ENCODE data around the gene FANK1. TPM values are rescaled to one million over a fixed set of nuclear protein-coding genes. Genes with fewer than 3 reads are reported as not detected.

Gene FANK1
- total and polyA plus RNA-seq, 7 experiments from 2014 or later: 0.35 to 0.67 (median 0.37) TPM; not detected in 4

GRCh38 chr10:125871338-125871737 lies 25.0 kb upstream of the FANK1 start:
- Mint-ChIP-seq H3K27me3 (no peaks in the 10 kb centered on the region), H3K36me3 (peaks cover 0 to 28% (median 18%) of the 10 kb centered on the region in 5 donors), H3K4me1 (peaks cover 0 to 4% (median 0%) of the 10 kb centered on the region in 7 donors), H3K9me3 (peaks cover 0 to 12% (median 7%) of the 10 kb centered on the region in 11 donors), H3K4me3 (no peak overlapping the region), H3K27ac (no peak overlapping the region)
- H3K9me3 ChIP-seq (ENCODE audit: control insufficient read depth in 2 of 3, low read length in 3 of 3): peaks cover 0 to 7% (median 0%) of the 10 kb centered on the region in 3 experiments
- DNase-seq (no peak), ATAC-seq (no peak)
- ChIA-PET CTCF (interaction anchor here (0.5 to 1.4 kb wide), 2 partner anchors 10 to 636 kb away, joined by 3 read pairs; no protein-coding TSS in a partner anchor), POLR2A (no interaction called here)
- no peaks in the 10 kb centered on the region for H3K27me3 ChIP-seq (ENCODE audit: control insufficient read depth in 2 of 2, insufficient read depth in 2 of 2, low read length in 2 of 2)
- peaks cover 0 to 5% (median 0%) of the 10 kb centered on the region in 3 experiments for H3K36me3 ChIP-seq (ENCODE audit: control insufficient read depth in 2 of 3, insufficient read depth in 3 of 3, low read length in 3 of 3)
- intact Hi-C loops (cut with micrococcal nuclease): no loop called here
- H3K27ac ChIP-seq (ENCODE audit: low read depth, low read length): no peak overlapping the region
- H3K4me3 ChIP-seq (ENCODE audit: low read length): no peak overlapping the region
- no peaks in the 10 kb centered on the region for H3K4me1 ChIP-seq (ENCODE audit: control insufficient read depth in 2 of 2, insufficient read depth in 2 of 2, low read length in 2 of 2)

GRCh38 chr10:125878957-125879835 lies 17.2 kb upstream of the FANK1 start:
- ATAC-seq (no peak), DNase-seq (no peak)
- Mint-ChIP-seq H3K27me3 (no peaks in the 10 kb centered on the region), H3K27ac (no peak overlapping the region), H3K9me3 (peaks cover 0 to 16% (median 8%) of the 10 kb centered on the region in 11 donors), H3K4me3 (no peak overlapping the region), H3K36me3 (peaks cover 6 to 64% (median 50%) of the 10 kb centered on the region in 5 donors), H3K4me1 (peaks cover 0 to 4% (median 0%) of the 10 kb centered on the region in 7 donors)
- Histone ChIP-seq H3K4me1 (ENCODE audit: control insufficient read depth in 2 of 2, insufficient read depth in 2 of 2, low read length in 2 of 2) (no peaks in the 10 kb centered on the region), H3K27me3 (ENCODE audit: control insufficient read depth in 2 of 2, insufficient read depth in 2 of 2, low read length in 2 of 2) (no peaks in the 10 kb centered on the region), H3K9me3 (ENCODE audit: control insufficient read depth in 2 of 3, low read length in 3 of 3) (peaks cover 0 to 10% (median 0%) of the 10 kb centered on the region in 3 experiments), H3K27ac (ENCODE audit: low read depth, low read length) (no peak overlapping the region), H3K36me3 (ENCODE audit: control insufficient read depth in 2 of 3, insufficient read depth in 3 of 3, low read length in 3 of 3) (no peaks in the 10 kb centered on the region), H3K4me3 (ENCODE audit: low read length) (no peak overlapping the region)
- intact Hi-C loops (cut with micrococcal nuclease): no loop called here
- ChIA-PET CTCF (no interaction called here), POLR2A (no interaction called here)

- Mint-ChIP-seq H3K9me3 (peaks cover 0 to 13% (median 6%) of the 10 kb centered on the region in 11 donors), H3K36me3 (peaks cover 6 to 51% (median 38%) of the 10 kb centered on the region in 5 donors), H3K4me1 (peaks cover 0 to 4% (median 0%) of the 10 kb centered on the region in 7 donors), H3K27ac (no peak overlapping the region), H3K4me3 (no peak overlapping the region), H3K27me3 (no peaks in the 10 kb centered on the region)
- intact Hi-C loops (cut with micrococcal nuclease): no loop called here
- ATAC-seq: no peak
- no peak for DNase-seq
- H3K27ac ChIP-seq (ENCODE audit: low read depth, low read length): no peak overlapping the region
- no peak overlapping the region for H3K4me3 ChIP-seq (ENCODE audit: low read length)
- H3K27me3 ChIP-seq (ENCODE audit: control insufficient read depth in 2 of 2, insufficient read depth in 2 of 2, low read length in 2 of 2): no peaks in the 10 kb centered on the region
- ChIA-PET CTCF (no interaction called here), POLR2A (no interaction called here)
- H3K9me3 ChIP-seq (ENCODE audit: control insufficient read depth in 2 of 3, low read length in 3 of 3): peaks cover 0 to 9% (median 0%) of the 10 kb centered on the region in 3 experiments
- H3K36me3 ChIP-seq (ENCODE audit: control insufficient read depth in 2 of 3, insufficient read depth in 3 of 3, low read length in 3 of 3): no peaks in the 10 kb centered on the region
- no peaks in the 10 kb centered on the region for H3K4me1 ChIP-seq (ENCODE audit: control insufficient read depth in 2 of 2, insufficient read depth in 2 of 2, low read length in 2 of 2)
Observed at GRCh38 chr10:125880719-125881118, 15.6 kb upstream of the FANK1 start.

- H3K27me3 ChIP-seq (ENCODE audit: control insufficient read depth in 2 of 2, insufficient read depth in 2 of 2, low read length in 2 of 2): no peaks in the 10 kb centered on the region
- no peaks in the 10 kb centered on the region for H3K4me1 ChIP-seq (ENCODE audit: control insufficient read depth in 2 of 2, insufficient read depth in 2 of 2, low read length in 2 of 2)
- CTCF ChIA-PET: interaction anchor here (1.5 kb wide), 1 partner anchor 9 kb away, joined by 3 read pairs; no protein-coding TSS in a partner anchor
- peaks cover 0 to 10% (median 4%) of the 10 kb centered on the region in 11 donors for H3K9me3 Mint-ChIP-seq
- peaks cover 6 to 47% (median 34%) of the 10 kb centered on the region in 5 donors for H3K36me3 Mint-ChIP-seq
- POLR2A ChIA-PET: no interaction called here
- intact Hi-C loops (cut with micrococcal nuclease): no loop called here
- no peaks in the 10 kb centered on the region for H3K27me3 Mint-ChIP-seq
- no peak within 1 kb of the TSS for H3K27ac ChIP-seq (ENCODE audit: low read depth, low read length)
- peaks cover 0 to 4% (median 0%) of the 10 kb centered on the region in 3 experiments for H3K9me3 ChIP-seq (ENCODE audit: control insufficient read depth in 2 of 3, low read length in 3 of 3)
- H3K4me3 ChIP-seq (ENCODE audit: low read length): no peak within 1 kb of the TSS
- no peak for ATAC-seq
- H3K4me3 Mint-ChIP-seq: no peak within 1 kb of the TSS
- peaks cover 0 to 4% (median 0%) of the 10 kb centered on the region in 7 donors for H3K4me1 Mint-ChIP-seq
- DNase-seq: no peak
- no peak within 1 kb of the TSS for H3K27ac Mint-ChIP-seq
- H3K36me3 ChIP-seq (ENCODE audit: control insufficient read depth in 2 of 3, insufficient read depth in 3 of 3, low read length in 3 of 3): no peaks in the 10 kb centered on the region
Observed at GRCh38 chr10:125881192-125881591, 15.2 kb upstream of the FANK1 start, which contains the start of gene DHX32. TSS of gene DHX32 (minus strand) at chr10:125881292. CDS start at chr10:125880824, 468 bp downstream.

GRCh38 chr10:125882596-125882995 lies 13.8 kb upstream of the FANK1 start:
- no peak for ATAC-seq
- H3K9me3 Mint-ChIP-seq: peaks cover 0 to 3% (median 0%) of the 10 kb centered on the region in 11 donors
- no peak for DNase-seq
- peaks cover 2 to 38% (median 27%) of the 10 kb centered on the region in 5 donors for H3K36me3 Mint-ChIP-seq
- Histone ChIP-seq H3K4me3 (ENCODE audit: low read length) (no peak overlapping the region), H3K36me3 (ENCODE audit: control insufficient read depth in 2 of 3, insufficient read depth in 3 of 3, low read length in 3 of 3) (no peaks in the 10 kb centered on the region), H3K9me3 (ENCODE audit: control insufficient read depth in 2 of 3, low read length in 3 of 3) (no peaks in the 10 kb centered on the region), H3K27ac (ENCODE audit: low read depth, low read length) (no peak overlapping the region), H3K4me1 (ENCODE audit: control insufficient read depth in 2 of 2, insufficient read depth in 2 of 2, low read length in 2 of 2) (no peaks in the 10 kb centered on the region), H3K27me3 (ENCODE audit: control insufficient read depth in 2 of 2, insufficient read depth in 2 of 2, low read length in 2 of 2) (no peaks in the 10 kb centered on the region)
- POLR2A ChIA-PET: interaction anchor here (0.6 to 0.7 kb wide), 2 partner anchors 15 to 85 kb away, joined by 3 read pairs; no protein-coding TSS in a partner anchor
- no peak overlapping the region for H3K27ac Mint-ChIP-seq
- intact Hi-C loops (cut with micrococcal nuclease): no loop called here
- H3K27me3 Mint-ChIP-seq: no peaks in the 10 kb centered on the region
- peaks cover 0 to 4% (median 0%) of the 10 kb centered on the region in 7 donors for H3K4me1 Mint-ChIP-seq
- CTCF ChIA-PET: interaction anchor here (1.5 kb wide), 1 partner anchor 11 kb away, joined by 3 read pairs; no protein-coding TSS in a partner anchor
- no peak overlapping the region for H3K4me3 Mint-ChIP-seq

- no peaks in the 10 kb centered on the region for H3K36me3 ChIP-seq (ENCODE audit: control insufficient read depth in 2 of 3, insufficient read depth in 3 of 3, low read length in 3 of 3)
- Mint-ChIP-seq H3K9me3 (peaks cover 0 to 1% (median 0%) of the 10 kb centered on the region in 11 donors), H3K36me3 (peaks cover 2 to 32% (median 20%) of the 10 kb centered on the region in 5 donors), H3K27ac (no peak overlapping the region), H3K4me1 (peaks cover 0 to 4% (median 0%) of the 10 kb centered on the region in 7 donors), H3K27me3 (no peaks in the 10 kb centered on the region), H3K4me3 (no peak overlapping the region)
- intact Hi-C loops (cut with micrococcal nuclease): no loop called here
- H3K27ac ChIP-seq (ENCODE audit: low read depth, low read length): no peak overlapping the region
- H3K4me3 ChIP-seq (ENCODE audit: low read length): no peak overlapping the region
- no peak for DNase-seq
- no peaks in the 10 kb centered on the region for H3K27me3 ChIP-seq (ENCODE audit: control insufficient read depth in 2 of 2, insufficient read depth in 2 of 2, low read length in 2 of 2)
- ATAC-seq: no peak
- ChIA-PET POLR2A (no interaction called here), CTCF (no interaction called here)
- no peaks in the 10 kb centered on the region for H3K4me1 ChIP-seq (ENCODE audit: control insufficient read depth in 2 of 2, insufficient read depth in 2 of 2, low read length in 2 of 2)
- no peaks in the 10 kb centered on the region for H3K9me3 ChIP-seq (ENCODE audit: control insufficient read depth in 2 of 3, low read length in 3 of 3)
Observed at GRCh38 chr10:125883211-125883610, 13.2 kb upstream of the FANK1 start.
